Left renal cortex interstitium (tissue), 4 donors: Measurements from ENCODE around the gene LGALS1. TPM values are rescaled to one million over a fixed set of nuclear protein-coding genes. Genes with fewer than 3 reads are reported as not detected.
"Not testable (repeated sequence)": the region's sequence is repeated elsewhere in the genome, so short reads cannot be mapped to it uniquely, and the experiment has no call there.

Experiments used
- DNase-seq, 4 donors: peaks; one replicate each; pipeline ENCODE4 v3.0.0-alpha.2; 2013; ENCODE audit warnings: low read depth in 4 of 4, low spot score in 2 of 4, missing footprints in 1 of 4
- polyA plus RNA-seq, 4 donors: library from polyadenylated mRNA; unstranded; fragments of 120-200 nt; gene quantifications; one replicate each; pipeline ENCODE4 v1.2.1, GENCODE V29; 2013; ENCODE audit not compliant: insufficient read length in 4 of 4

Gene LGALS1
- polyA plus RNA-seq, 4 donors: 370 to 614 (median 396) TPM

GRCh38 chr22:37714634-37715033 lies 39.2 kb downstream of the LGALS1 start:
- no peak for DNase-seq

GRCh38 chr22:37715760-37716159 lies 40.3 kb downstream of the LGALS1 start:
- no peak for DNase-seq

GRCh38 chr22:37716708-37717107 lies 41.3 kb downstream of the LGALS1 start:
- DNase-seq: no peak

GRCh38 chr22:37717235-37717634 lies 41.8 kb downstream of the LGALS1 start:
- not testable (repeated sequence) for DNase-seq

- DNase-seq: not testable (repeated sequence)
Observed at GRCh38 chr22:37717746-37718305, 42.4 kb downstream of the LGALS1 start.

- no peak for DNase-seq
Observed at GRCh38 chr22:37725551-37726240, 50.3 kb downstream of the LGALS1 start.

GRCh38 chr22:37726241-37726887 lies 50.9 kb downstream of the LGALS1 start:
- no peak for DNase-seq

GRCh38 chr22:37728620-37729019 lies 53.2 kb downstream of the LGALS1 start:
- DNase-seq: no peak

Other genes with a start within 250 kb of the LGALS1 start
- gene ELFN2, start 248.2 kb upstream of the LGALS1 start, polyA plus RNA-seq: 1 to 10 TPM in 3 of 4 donors, under 1 TPM in 1; 0.92 to 1.9 (median 1.7) TPM
- 10 to 100 TPM in 2 of 4 donors, 1 to 10 TPM in 2; 6.6 to 10.7 (median 9.1) TPM for gene MFNG, start 189.3 kb upstream of the LGALS1 start, polyA plus RNA-seq
- gene CARD10, start 156.2 kb upstream of the LGALS1 start, polyA plus RNA-seq: 10 to 100 TPM; 15.8 to 27.6 (median 24.9) TPM
- 10 to 100 TPM; 35.5 to 81.5 (median 52.2) TPM for gene CDC42EP1, start 115.2 kb upstream of the LGALS1 start, polyA plus RNA-seq
- 10 to 100 TPM; 28.3 to 39.0 (median 32.8) TPM for gene LGALS2, start 95.5 kb upstream of the LGALS1 start, polyA plus RNA-seq
- gene GGA1, start 66.8 kb upstream of the LGALS1 start, polyA plus RNA-seq: 10 to 100 TPM; 38.4 to 79.0 (median 61.9) TPM
- 10 to 100 TPM; 19.8 to 24.8 (median 22.3) TPM for gene SH3BP1, start 36.0 kb upstream of the LGALS1 start, polyA plus RNA-seq
- 10 to 100 TPM; 16.7 to 22.7 (median 18.4) TPM for gene PDXP, start 16.9 kb upstream of the LGALS1 start, polyA plus RNA-seq
- gene NOL12, start 10.7 kb downstream of the LGALS1 start, polyA plus RNA-seq: 10 to 100 TPM; 17.2 to 27.0 (median 23.9) TPM
- gene TRIOBP, start 21.4 kb downstream of the LGALS1 start, polyA plus RNA-seq: 10 to 100 TPM; 63.9 to 92.2 (median 79.9) TPM
- gene GCAT, start 132.3 kb downstream of the LGALS1 start, polyA plus RNA-seq: 10 to 100 TPM; 11.5 to 18.1 (median 15.5) TPM
- gene GALR3, start 147.7 kb downstream of the LGALS1 start, polyA plus RNA-seq: under 1 TPM in 1 of 4 donors, not detected in 3; 0.14 TPM
- 10 to 100 TPM; 21.4 to 33.0 (median 29.8) TPM for gene ANKRD54, start 168.7 kb downstream of the LGALS1 start, polyA plus RNA-seq
- gene EIF3L, start 173.8 kb downstream of the LGALS1 start, polyA plus RNA-seq: 1,000 to 10,000 TPM in 2 of 4 donors, 100 to 1,000 TPM in 2; 872 to 1,137 (median 1,004) TPM
- 10 to 100 TPM; 28.3 to 32.4 (median 30.1) TPM for gene MICALL1, start 230.7 kb downstream of the LGALS1 start, polyA plus RNA-seq